Myocyte (in vitro differentiated cells): ENCODE data around the gene KCNQ1. TPM values are rescaled to one million over a fixed set of nuclear protein-coding genes. Genes with fewer than 3 reads are reported as not detected.

ENCODE experiments used
- DNase-seq: peaks from one replicate; pipeline ENCODE4 v3.0.0-alpha.2; 2012; ENCODE audit warnings: low read depth
- total RNA-seq: library from RNA; depleted of rRNA; stranded (reverse); fragments of >200 nt; gene quantifications from 2 replicates; pipeline ENCODE4 v1.2.3, GENCODE V29; 2014

The KCNQ1 gene
- total RNA-seq, 1 donor from 2014 or later = 0.32 TPM

DNA sequence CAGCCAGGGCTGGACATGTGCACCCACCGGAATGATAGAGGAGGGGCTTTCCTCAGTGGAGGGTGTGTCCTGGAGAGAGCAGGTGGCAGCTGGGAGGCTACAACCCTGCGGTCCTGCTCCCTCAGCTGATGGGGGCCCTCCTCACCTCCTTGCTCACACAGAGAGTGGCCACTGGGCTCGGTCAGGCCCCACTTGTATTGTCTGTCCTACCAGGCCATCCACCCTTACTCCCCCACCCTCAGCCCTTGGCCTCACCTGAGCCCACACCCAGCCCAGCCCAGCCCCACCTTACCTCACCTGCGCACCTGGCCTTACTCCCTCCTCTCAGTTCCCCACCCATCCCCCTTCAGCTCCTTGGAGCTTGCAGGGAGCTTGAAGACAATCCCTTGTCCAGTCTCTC, 3.6 kb upstream of the KCNQ1 start:
- no peak for DNase-seq

- DNase-seq = no peak
Measured at GRCh38 chr11:2442589-2442988, 2.2 kb upstream of the KCNQ1 start.

DNA sequence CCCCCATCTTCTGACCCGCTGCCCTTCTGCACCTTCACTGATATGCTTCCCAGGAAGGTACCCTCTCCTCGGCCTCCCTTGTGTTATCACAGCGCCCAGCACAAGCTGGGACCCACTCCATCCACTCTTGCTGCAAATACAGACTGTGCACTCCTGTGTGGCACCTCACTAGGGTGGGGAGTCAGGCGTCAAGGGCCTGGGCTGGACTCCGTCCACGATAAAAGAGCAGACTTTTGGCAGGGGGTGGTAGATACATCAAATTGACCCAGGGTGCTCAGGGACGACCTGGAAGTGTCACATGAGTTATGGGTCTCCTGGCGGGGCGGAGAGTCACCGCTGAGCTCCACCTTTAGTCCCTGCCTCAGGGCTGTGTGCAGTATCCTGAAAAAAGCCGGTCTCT, 1.4 kb upstream of the KCNQ1 start:
- DNase-seq = no peak

DNA sequence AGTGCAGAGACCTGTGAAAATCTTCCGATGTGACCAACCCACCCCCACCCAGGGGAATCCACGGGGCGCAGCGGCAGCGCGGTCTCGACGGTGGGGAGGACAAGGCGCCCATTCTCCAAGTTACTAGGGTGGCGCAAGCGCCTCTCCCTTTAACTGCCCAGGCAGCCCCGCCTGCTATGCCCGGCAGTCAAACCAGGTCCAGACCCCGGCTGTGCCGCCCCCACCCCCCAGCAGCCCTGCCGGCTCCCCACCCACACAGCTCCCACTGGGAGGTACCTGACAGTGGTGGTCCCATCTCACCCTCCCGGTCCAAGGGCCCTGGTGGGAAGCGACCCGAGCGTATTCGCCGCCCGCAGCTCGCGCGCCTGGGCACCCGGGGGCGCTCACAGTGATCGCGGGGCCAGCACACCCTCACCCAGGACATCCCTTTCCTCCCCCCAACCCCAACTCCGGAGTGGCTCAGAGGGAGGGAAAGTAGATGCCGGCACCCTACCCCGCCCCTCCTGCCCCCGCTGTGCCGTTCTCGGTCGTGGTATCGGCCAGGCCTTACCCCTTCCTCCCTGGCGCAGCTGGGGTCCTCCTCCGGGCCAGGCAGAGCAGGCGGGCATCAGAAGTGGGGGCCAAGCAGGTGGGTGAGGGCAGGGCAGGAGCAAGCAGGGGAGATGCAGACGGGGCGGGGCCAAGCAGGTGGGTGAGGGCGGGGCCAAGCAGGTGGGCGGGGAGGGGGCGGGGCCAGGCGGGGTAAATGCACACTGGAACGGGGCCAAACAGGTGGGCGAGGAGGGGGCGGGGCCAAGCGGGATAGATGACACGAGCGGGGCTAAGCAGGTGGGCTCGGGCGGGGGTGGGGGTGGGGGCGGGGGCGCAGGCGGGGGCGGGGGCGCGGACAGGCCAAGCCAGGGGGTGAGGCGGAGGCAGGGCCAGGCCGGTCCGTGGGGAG, 657 bp upstream of the KCNQ1 start, which contains the start of gene TRPM5:
TSS of gene TRPM5 (minus strand) at position 634 of the 940 bp plus-strand sequence. CDS start 21,478 bp downstream, outside the sequence.
- DNase-seq = no peak

DNA sequence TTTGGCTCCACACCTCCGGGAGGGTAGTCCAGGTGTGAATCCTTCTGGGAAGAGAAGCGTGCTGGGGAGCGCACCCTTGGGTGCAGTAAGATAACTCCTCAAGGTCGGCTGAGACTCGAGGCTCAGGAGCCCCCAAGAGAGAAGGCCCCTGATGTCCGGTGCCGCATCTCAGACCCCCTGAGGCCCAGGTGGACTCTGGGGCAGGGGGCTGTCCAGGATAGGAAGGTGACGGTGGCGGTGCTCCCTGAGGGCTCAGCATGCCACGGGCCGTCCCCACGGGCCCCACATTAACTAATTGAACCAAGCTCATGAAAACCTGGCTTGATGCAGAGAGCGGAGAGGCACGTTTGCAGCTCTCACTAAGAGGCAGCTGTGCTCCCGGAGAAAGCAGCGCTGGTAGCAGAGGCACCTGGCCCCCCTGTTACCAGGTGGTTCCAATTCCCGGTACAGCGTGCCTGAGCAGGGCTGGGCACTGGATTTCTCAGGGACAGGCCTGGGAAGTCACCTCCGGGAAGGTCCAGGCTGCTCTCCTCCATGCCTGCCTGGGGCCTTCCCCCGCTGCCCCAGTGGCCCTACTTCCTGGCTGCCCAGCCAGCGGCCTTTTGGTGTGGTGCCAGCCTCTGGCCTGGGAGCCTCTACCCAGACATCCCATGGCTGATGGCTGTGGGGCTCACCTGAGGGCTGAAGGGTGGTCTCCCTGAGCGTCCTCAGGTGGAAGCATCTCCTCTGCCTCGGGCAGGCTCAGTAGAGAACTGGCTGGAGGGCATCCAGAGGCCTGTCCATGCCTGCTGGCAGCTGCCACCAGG, 1.1 kb downstream of the KCNQ1 start:
- no peak for DNase-seq

DNA sequence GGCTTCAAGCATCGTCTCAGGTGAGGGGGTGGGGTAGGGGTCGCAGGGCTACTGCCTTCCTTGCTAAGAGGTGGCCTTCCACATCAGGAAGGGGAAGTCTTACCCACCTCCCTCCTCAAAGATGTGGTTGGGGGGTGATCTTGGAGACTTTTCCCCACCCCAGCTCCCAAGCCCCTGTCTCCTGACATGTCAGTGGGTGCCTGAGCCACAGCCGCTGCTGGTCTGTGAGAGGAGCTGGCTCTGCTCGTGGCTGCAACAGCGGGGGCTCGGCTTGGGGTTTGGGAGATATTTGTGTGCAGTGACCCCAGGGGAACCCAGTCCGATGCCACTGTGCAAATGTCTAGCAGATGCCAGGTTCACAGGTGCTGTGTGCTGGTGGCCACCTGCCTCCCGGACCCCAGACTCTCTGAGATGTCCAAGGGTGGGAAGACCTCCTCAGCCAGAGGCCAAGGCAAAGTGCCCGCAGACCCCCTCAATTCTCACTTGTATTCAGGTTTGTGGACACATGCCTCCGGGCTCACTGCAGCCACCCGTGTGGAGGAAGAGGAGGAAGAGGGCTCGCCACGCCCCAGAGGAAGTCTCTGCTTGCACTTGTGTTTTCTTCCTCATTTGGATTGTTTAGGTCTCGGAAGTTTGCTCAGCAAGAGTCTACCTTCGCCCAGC, 1.9 kb downstream of the KCNQ1 start:
- no peak for DNase-seq

DNA sequence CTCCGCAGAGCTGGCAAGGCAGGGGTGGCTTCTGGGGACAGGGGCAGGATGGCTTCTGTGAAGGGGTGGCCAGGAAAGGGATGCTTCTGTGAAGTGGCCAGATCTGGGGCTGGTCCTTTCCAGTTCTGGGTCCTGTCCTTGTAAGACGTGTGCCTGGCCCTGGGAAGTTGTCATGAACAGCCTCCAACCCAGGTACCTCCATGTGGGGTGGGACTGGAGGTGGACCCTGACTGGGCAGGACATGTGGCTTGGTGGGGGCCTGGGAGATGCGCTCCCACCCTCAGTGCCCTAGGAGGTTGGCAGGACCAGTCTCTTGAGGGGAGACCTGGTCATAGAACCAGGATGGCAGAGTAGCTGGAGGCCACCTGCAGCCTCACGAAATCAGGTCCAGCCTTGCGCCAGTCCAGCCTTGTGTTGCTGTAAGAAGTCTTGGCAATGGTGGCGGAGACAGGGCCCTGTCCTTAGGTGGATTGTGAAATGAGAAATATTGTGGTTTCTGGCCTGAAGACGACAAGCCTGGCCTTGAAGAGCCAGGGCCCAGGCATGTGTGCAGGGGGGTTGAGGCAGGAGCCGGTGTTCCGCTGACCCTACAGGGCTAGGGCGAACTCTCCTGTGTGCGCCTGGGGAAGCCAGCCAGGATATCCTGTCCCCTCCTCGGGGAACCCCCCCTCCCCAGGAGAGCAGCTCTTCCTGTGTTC, 2.6 kb downstream of the KCNQ1 start:
- no peak for DNase-seq

DNA sequence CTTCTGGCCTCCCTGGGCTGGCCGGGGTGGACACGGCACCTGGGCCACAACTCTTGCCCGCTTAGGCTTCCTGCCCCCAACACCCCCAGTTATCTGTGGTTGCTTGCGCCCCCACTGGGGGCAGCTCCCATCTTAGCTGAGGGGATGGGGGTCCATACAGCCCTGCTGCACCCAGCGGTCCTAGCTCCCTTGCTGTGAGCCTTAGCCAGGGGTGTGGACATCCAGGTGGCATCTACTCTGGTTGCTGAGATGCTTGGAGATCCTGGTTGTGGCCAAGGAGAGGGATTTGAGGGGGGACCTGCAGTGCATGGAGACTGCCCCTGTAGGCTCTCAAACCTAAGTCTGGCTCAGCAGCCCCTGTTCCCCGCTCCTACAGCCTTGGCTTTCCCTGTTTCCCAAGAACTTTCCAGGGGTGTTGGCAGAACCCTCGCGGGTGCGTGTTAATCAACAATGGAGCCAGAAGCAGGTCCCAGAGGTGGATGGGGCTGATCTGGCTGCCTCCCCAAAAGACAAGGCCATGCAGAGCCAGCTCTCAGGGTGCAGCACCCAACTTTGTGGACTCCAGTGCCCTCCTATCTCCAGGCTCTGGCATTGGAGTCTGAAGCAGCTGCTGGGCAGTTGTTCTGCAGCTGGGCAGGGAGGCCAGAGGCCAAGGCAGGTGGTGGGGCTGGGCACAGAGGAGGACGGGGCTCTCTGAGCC, 3.3 kb downstream of the KCNQ1 start:
- DNase-seq = no peak

- DNase-seq = no peak
Measured at GRCh38 chr11:2448661-2449547, 4.1 kb downstream of the KCNQ1 start.

GRCh38 chr11:2449548-2450320, 4.9 kb downstream of the KCNQ1 start:
- DNase-seq = no peak

- DNase-seq = no peak
Measured at GRCh38 chr11:2450321-2451041, 5.7 kb downstream of the KCNQ1 start.

DNA sequence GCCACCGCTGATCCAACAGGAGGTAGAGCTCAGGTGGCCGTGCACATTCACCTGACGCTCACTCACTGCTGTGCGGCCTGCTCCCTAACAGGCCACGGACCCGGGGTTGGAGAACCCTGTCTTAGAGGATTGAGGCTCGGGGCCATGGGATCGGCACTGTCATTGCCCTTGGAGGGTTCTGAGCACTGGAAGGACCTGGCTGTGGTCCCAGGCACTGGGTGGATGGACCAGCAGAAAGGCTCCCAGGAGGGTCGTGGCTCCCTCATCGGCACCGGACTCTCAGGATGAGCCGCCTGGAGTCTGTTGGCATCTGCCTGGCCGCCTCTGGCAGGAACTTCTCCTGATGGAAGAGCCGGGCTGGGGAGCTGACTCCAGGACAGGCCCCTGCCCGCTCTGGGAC, 6.5 kb downstream of the KCNQ1 start:
- no peak for DNase-seq

- DNase-seq = no peak
Measured at GRCh38 chr11:2451916-2452315, 7.1 kb downstream of the KCNQ1 start.

DNA sequence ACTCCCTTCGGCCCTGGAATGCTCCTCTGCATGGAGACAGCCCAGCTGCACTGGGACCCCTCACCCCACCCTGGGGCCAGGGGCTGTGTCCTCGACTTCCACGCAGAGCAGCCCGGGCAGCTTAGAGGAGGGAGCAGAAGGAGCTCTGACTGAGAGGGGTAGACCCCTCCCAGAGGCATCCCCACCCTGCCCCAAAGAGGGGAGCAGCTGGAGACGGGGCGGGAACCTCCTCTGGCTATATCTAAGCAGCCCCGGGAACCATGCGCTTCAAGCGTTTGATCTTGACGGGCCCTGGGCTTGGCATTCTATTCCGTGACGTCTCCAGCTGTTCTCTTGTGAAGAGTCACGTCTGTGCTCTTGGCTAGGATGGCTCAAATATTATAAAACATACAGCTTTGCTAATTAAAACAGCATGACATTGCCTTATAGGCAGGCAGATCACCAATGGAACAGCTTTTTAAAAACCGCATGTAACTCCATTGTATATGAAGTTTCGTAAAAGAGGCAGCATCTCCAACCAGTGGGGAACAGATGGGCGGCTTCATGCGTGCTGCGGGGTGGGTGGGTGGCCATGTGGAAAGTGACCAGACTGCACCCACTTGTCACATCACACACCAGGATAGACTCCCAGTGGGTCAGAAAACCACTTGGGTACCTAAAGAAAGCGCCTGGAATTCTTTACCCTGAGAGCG, 7.7 kb downstream of the KCNQ1 start:
- DNase-seq = no peak

DNA sequence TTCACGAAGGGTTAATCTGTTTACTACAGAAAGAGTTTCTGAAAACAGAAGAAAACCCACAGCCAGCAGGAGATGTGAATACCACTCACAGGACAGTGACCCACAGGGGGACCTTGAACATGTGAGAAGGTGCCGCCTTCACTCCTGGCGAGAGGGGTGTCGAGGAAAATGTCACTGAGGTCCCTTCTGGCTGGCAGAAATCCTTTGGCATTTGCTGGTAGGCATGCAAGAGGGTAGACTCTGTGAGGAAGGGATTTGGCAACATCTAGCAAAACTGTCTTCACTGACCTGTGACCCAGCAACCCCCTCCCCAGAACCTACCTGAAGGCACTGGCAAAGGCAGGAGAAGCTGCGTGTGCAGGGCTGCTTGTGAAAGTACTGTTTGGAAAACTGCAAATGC, 8.6 kb downstream of the KCNQ1 start:
- no peak for DNase-seq

GRCh38 chr11:2458321-2458720, 13.5 kb downstream of the KCNQ1 start:
- DNase-seq = no peak

DNA sequence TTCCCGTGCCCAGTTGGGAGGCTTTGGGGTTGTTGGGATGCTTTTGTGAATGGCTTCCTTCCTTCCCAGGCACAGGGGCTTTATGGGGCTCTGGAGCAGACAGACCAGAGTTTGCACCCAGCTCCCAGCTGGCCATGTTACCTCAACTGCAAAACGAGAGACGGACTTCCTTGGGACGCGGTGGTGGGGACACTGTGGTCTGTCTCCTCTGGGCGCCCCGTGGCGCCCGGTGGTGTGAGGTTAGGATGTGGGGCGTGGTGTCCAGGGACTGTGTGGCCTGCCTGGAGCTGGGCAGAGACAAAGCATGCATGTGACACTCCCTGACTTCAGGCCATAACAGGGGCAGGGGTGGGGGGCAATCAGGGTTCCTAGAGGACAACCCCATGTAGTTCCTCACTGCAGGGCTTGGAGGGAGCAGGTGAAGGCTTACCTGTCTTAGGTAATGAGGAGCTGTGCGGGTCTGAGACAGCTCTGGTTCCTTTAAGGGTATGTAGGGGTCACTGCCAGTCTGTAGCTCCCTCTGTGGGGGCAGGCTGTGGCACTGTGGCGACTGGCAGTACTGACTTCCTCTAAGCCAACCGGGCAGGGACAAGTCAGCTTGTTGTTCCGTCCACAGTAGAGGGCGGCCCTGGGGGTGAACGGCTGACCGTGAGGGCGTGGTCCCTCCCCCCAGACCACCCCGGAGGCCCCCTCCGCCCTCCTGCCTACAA, 14.4 kb downstream of the KCNQ1 start:
- no peak for DNase-seq
